ENCODE results near the gene ADARB1. TPM values are rescaled to one million over a fixed set of nuclear protein-coding genes. Genes with fewer than 3 reads are reported as not detected.
A peak's percentile ranks its signal among the peaks of the same experiment; 100 is the strongest.

ADARB1 gene
- total RNA-seq, 2 experiments from 2014 or later: 59.1 to 59.6 TPM

DNA sequence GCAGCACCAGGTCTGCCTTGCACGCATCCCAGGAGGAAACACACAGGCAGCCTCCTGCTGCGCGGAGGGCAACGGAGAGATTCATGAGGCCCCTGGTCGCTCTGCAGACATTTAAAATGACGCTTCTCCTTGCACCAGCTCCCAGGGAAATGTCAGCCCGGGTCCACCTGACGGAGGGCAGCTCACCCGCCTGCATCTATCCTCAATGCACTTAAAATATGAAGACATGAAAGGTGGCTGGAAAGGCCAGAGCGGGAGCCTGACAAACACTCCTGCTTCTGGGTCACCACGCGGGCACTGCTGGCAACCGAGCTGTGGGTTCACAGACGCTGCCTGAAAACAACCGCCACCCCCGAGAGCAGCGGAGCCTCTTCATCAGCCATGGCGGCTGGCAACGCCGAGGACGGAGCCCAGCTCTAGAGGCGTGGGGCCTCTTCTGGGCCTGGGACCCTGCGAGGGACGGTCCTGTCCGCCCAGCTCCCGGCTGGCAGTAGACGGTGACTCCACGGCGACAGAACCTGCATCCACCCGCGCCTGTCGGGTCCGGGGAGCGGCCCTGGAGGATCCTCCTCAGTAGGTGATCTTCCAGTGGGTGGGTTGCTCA, 190.6 kb downstream of the ADARB1 start:
- CTCF ChIA-PET: interaction anchor here (1.1 kb wide), 1 partner anchor 127 kb away, joined by 6 read pairs; no protein-coding TSS in a partner anchor
- peaks cover 2% of the 10 kb centered on the region for H3K27me3 Mint-ChIP-seq
- peaks cover 52% of the 10 kb centered on the region for H3K36me3 Mint-ChIP-seq (ENCODE audit: low read depth)
- H3K4me3 Mint-ChIP-seq: no peak overlapping the region
- peaks cover 30% of the 10 kb centered on the region for H3K4me1 Mint-ChIP-seq
- POLR2A ChIA-PET: no interaction called here
- H3K9me3 Mint-ChIP-seq: peaks cover 8% of the 10 kb centered on the region
- peak; percentile 8 for DNase-seq
- no peak overlapping the region for H3K27ac Mint-ChIP-seq

DNA sequence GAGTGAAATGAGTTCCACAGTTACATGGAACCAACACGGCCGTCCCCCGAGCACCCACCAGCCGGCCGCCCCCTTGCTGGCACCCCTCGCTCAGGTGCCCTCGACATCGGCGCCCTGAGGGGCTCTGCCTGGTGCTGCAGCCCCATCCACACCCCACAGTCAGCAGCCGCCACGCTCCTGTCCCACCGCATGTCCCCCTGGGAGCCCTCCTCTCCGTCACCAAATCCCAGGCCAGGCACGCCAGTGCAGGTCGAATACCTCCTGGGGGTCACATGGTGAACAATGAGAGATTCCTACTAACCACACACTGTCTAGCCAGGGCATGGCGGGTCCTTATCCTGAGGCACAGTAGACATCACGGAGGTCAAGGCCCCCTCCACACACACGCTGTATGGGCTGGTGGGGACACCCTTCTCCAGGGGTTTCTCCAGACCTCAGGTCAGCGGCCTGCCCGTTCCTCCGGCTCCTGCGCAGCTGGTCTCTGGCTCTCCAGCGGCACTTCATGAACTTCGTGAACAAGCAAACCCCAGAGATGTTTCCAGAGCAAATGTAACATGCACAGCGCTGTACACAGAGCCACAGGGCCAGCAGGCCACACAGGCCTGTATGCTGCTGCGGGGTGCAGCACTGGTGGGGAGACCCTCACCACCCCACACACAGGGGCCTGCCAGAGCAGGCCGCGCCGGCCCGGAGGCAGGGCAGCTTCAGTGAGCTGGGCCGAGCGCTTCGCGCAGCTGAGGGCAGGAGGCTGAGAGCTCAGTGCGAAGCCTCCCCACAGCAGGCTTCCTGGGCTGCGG, 191.5 kb downstream of the ADARB1 start:
- no peak for DNase-seq
- H3K9me3 Mint-ChIP-seq: peaks cover 10% of the 10 kb centered on the region
- POLR2A ChIA-PET: interaction anchor here (0.7 to 1.1 kb wide), 2 partner anchors 38 to 40 kb away, joined by 3 to 4 read pairs; no protein-coding TSS in a partner anchor
- peaks cover 52% of the 10 kb centered on the region for H3K36me3 Mint-ChIP-seq (ENCODE audit: low read depth)
- no peaks in the 10 kb centered on the region for H3K27me3 Mint-ChIP-seq
- peak overlapping the region; percentile 71 for H3K27ac Mint-ChIP-seq
- H3K4me1 Mint-ChIP-seq: peaks cover 30% of the 10 kb centered on the region
- H3K4me3 Mint-ChIP-seq: peak overlapping the region; percentile 27
- CTCF ChIA-PET: no interaction called here

DNA sequence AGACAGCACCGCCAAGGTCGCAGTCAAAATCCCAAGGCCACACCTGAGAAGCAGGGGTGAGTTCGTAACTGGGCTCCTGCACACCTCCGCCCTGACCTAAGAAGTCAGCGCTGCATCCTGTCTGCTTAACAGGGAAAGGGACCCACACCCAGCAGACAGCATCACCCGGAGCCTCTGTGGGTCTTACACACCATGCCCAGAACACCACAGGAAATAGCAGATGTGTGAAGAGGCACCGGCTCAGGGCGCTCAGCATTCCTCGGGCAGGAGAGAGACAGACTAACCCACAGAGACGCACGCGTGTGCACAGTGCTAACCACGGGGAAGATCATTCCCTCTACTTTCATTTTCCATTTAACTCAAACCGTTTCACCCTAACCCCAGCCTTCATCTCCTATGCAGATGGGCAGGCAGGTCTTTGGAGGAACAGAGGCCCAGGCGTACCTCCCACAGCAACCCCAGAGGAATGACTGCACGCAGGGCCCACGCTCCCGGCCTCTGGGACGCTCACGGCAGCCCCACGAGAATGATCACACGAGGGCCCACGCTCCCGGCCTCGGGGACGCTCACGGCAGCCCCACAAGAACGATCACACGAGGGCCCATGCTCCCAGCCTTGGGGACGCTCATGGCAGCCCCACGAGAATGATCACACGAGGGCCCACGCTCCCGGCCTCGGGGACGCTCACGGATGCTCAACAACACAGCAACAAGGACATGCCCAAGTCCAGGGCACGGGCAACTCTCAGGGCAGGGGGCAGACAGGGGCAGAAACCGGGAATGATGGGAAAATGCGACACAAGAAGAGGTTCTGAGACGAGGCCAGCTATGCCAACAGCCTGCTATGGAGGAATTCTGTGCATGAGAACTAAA, 192.4 kb downstream of the ADARB1 start:
- Mint-ChIP-seq H3K27me3 (no peaks in the 10 kb centered on the region), H3K27ac (peak overlapping the region; percentile 71), H3K4me3 (no peak overlapping the region), H3K9me3 (peaks cover 10% of the 10 kb centered on the region), H3K36me3 (ENCODE audit: low read depth) (peaks cover 52% of the 10 kb centered on the region), H3K4me1 (peaks cover 30% of the 10 kb centered on the region)
- POLR2A ChIA-PET: interaction anchor here (0.7 to 1.1 kb wide), 2 partner anchors 39 to 41 kb away, joined by 3 to 4 read pairs; no protein-coding TSS in a partner anchor
- CTCF ChIA-PET: no interaction called here
- DNase-seq: peak; percentile 73

DNA sequence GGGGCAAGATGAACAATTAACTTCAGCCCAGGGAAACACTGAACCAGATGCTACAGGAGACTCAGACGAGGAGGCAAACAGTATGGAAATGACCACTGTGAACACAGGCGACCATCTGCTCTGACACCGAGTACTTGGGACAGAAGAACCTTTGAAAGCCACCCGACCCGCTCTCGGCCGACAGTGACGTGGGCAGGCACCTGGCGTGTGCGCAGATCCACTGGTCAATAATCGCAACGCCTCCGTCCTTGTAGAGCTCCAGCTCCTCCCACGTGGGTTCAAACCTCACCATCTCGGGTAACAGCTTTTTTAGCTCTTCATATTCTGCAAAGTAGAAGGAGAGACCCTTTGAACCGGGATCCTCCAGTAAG, 193.0 kb downstream of the ADARB1 start:
- DNase-seq: no peak
- H3K4me3 Mint-ChIP-seq: no peak overlapping the region
- peaks cover 10% of the 10 kb centered on the region for H3K9me3 Mint-ChIP-seq
- no peaks in the 10 kb centered on the region for H3K27me3 Mint-ChIP-seq
- ChIA-PET POLR2A (no interaction called here), CTCF (no interaction called here)
- peaks cover 30% of the 10 kb centered on the region for H3K4me1 Mint-ChIP-seq
- H3K27ac Mint-ChIP-seq: peak overlapping the region; percentile 71
- H3K36me3 Mint-ChIP-seq (ENCODE audit: low read depth): peaks cover 52% of the 10 kb centered on the region

DNA sequence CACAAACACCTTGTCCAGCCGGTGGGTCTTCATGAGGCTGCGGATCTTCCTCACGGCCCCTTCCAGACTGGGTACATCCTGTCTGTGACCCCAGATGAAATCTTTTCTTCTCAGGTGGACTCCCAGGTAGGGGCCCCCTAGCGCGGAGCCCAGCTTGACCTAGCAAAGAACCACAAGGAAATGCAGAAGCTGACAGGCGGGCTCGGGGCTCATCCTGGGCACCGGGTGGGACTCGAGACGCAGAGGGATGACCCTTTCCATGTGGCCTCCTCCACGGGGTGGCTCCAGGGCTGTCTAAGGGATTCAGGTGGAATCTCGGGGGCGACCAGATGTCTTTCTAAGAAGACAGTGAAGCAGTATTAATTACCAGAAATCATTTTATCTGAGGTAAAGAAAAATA, 195.5 kb downstream of the ADARB1 start:
- peaks cover 10% of the 10 kb centered on the region for H3K9me3 Mint-ChIP-seq
- peaks cover 28% of the 10 kb centered on the region for H3K4me1 Mint-ChIP-seq
- H3K27ac Mint-ChIP-seq: no peak overlapping the region
- H3K36me3 Mint-ChIP-seq (ENCODE audit: low read depth): peaks cover 35% of the 10 kb centered on the region
- no peak for DNase-seq
- ChIA-PET POLR2A (no interaction called here), CTCF (no interaction called here)
- no peak overlapping the region for H3K4me3 Mint-ChIP-seq
- no peaks in the 10 kb centered on the region for H3K27me3 Mint-ChIP-seq

DNA sequence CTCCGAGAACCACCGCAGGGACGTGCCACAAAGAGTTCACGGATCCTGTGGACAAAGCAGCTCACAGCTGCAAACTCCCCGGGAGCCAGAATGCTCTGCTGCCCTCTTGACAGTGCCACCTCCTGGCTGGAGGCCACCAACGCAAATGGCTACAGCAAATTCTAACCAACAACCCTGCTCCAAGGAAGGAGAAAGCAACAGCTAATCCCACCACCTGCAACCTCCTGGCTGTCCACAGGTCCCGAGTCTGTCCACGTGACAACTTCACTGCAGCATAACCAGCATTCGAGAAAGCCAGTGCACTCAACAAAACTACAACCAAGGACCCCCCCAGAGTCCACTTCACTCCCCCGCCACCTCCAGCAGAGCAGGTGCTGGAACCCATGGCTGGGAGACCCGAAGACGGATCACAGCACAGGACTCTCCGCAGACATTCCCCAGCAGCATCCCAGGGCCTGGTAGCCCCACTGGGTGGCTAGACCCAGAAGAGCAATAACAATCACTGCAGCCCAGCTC, 196.0 kb downstream of the ADARB1 start:
- Mint-ChIP-seq H3K27me3 (no peaks in the 10 kb centered on the region), H3K27ac (no peak overlapping the region), H3K4me3 (no peak overlapping the region), H3K9me3 (peaks cover 10% of the 10 kb centered on the region), H3K4me1 (peaks cover 26% of the 10 kb centered on the region), H3K36me3 (ENCODE audit: low read depth) (peaks cover 32% of the 10 kb centered on the region)
- DNase-seq: no peak
- CTCF ChIA-PET: no interaction called here
- POLR2A ChIA-PET: interaction anchor here (0.6 kb wide), 1 partner anchor 57 kb away, joined by 3 read pairs; no protein-coding TSS in a partner anchor

Other genes starting within 250 kb of the ADARB1 start
- 10 to 100 TPM; 80.3 to 82.6 TPM for gene PTTG1IP, start 200.9 kb upstream of the ADARB1 start, total RNA-seq
- gene ITGB2, start 153.7 kb upstream of the ADARB1 start, total RNA-seq: 100 to 1,000 TPM; 631 to 642 TPM
- gene SLX9, start 134.6 kb upstream of the ADARB1 start, total RNA-seq: 10 to 100 TPM; 42.4 to 47.0 TPM
- 10 to 100 TPM; 23.5 to 25.1 TPM for gene POFUT2, start 213.3 kb downstream of the ADARB1 start, total RNA-seq